SIG-M5 treated with dmso at 0.1 percent for 504 hours (cell line): ENCODE data around the gene ARHGEF38.

Source experiments
- DNase-seq: peaks from one replicate; lab custom pipeline; 2025; ENCODE audit not compliant: unreplicated experiment; lab: John Stamatoyannopoulos, UW

The ARHGEF38 gene

GRCh38 chr4:105556206-105556605 lies 3.8 kb downstream of the ARHGEF38 start:
- no peak for DNase-seq

DNA sequence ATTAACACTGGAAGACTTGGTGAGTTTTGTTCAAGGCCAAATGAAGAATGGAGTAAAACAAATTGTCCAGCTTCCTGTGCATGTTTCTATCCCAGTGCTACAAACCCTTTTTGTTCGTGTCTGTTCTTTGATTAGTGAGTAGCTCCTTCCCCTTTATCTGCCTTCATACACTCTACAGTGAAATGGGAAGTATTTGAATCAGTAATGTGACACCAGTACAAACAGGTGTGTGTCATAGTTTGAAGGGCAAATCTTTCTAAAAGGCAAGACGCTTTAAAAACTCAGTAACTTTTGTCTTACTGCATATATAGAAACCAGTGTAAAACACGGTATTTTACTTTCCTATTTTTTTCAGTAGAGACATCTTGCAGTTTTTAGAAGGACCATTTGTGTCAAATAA lies 5.9 kb downstream of the ARHGEF38 start:
- DNase-seq: no peak

- DNase-seq: no peak
These were observed 8.0 kb downstream of the ARHGEF38 start for GRCh38 chr4:105560421-105560848.

DNA sequence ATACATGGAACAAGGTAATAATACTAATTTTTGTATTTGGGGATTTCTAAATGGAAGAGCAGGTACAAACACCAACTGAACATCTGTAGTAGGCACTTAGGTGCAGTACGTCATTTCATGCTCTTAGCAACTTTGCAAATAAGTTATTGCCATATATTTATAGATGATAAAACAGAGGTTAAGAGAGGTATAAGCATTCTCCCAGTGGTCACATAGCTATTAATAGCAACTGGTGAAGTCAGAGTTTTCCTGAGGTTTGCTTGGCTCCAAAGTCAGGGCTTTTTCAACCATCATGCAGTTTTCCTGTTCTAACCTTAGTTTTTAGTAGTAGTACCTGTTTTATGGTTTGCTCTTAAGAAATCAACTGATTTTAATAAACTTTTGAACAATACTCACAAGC lies 10.9 kb downstream of the ARHGEF38 start:
- DNase-seq: no peak

DNA sequence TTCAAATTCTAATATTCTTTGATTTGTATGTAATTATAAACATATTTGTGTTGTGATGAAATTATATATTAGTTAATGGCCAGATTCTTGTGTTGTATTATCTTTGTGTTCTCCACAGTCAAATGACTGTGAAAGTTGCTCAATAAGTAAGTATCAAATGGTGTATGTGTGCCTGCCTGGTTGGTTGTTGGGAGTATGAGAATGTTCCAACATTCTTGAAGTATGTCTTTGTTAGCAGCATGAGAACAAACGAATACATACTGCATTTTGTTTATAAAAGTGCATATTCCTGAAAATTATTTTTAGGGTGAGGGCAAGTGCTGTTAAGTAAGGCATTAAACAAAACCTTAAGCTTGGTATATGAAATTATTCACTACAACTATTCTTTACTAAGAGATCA lies 16.2 kb downstream of the ARHGEF38 start:
- no peak for DNase-seq

GRCh38 chr4:105569057-105569865 lies 16.8 kb downstream of the ARHGEF38 start:
- no peak for DNase-seq

DNA sequence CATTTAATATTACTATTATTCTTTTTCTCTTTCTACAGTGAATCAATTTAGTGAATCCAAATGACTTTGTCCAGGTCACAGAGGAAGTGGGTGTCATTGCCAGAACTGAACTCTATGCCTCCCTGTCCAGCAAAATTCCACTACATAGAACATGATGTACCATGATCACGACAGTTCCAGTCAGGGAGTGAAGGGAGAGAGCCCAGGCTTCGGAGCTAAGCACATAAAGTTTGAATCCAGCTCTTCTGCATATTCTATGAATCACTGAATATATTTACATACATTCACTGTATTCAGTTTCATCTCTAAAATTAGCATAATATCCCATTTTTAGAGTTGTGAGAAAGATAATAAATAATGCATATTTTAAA lies 17.4 kb downstream of the ARHGEF38 start:
- DNase-seq: no peak

- no peak for DNase-seq
These were observed 19.9 kb downstream of the ARHGEF38 start for GRCh38 chr4:105572296-105572695.

GRCh38 chr4:105586638-105587328 lies 34.4 kb downstream of the ARHGEF38 start:
- no peak for DNase-seq

GRCh38 chr4:105587841-105588240 lies 35.4 kb downstream of the ARHGEF38 start:
- DNase-seq: no peak

- DNase-seq: no peak
These were observed 35.8 kb downstream of the ARHGEF38 start for GRCh38 chr4:105588252-105588651.

- DNase-seq: no peak
These were observed 39.2 kb downstream of the ARHGEF38 start for GRCh38 chr4:105591573-105591972.

- peak; percentile 40 for DNase-seq
These were observed 41.9 kb downstream of the ARHGEF38 start for GRCh38 chr4:105594099-105595010.

DNA sequence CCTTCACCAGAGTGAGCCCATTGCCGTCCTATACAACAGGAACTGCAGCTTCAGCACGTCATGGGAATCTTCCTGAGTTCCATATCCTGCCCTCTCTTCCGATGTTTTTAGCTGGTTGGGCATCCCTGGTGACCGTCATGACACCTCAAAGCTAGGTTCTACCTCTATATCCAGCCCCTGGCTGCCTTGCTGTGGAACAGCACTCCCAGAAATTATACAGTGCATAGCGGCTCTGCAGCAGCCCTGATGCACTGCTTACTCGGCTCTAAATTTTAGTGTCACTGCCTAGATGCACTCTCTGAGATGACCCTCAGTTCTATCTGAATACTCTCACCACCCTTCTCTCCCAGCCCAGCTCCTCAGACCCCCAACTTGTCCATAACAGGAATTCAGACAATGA lies 44.3 kb downstream of the ARHGEF38 start:
- DNase-seq: no peak

- DNase-seq: no peak
These were observed 45.6 kb downstream of the ARHGEF38 start for GRCh38 chr4:105598052-105598451.

DNA sequence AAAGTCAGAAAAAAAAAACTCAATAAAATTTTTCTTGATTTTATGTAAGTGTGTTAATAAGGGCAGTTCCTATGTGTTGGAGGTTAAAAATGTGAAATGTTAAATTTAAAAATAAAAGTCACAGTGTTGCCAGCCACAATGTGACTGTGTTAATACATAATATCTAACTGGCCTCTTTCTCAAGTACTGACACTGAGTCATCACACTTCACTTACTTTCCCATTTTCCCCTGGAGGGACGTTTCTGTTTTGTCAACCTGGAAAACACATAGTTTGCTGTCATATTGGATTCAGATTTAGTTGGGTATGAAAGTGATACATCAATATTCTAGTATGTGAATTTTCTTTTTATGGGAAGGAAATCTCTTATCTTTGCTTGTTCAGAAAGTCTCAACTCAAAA lies 46.4 kb downstream of the ARHGEF38 start:
- DNase-seq: no peak

DNA sequence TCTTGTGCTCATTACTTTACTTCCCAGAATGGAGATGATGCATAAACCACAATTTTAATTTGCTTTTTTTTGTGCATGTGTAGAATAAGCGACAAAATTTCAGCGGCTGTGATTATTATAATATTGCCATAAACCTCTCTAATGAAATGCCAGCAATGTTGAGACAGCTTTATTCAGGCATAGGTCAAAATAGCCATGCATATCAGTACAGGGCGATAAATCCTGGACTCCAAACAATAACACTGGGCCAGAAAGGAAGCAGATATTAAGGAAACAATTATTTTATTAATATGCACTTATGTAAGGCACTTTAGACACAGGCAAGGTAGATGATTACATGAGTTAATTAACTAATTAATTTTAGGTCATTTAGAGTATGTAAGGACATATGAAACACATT lies 47.1 kb downstream of the ARHGEF38 start:
- DNase-seq: no peak

DNA sequence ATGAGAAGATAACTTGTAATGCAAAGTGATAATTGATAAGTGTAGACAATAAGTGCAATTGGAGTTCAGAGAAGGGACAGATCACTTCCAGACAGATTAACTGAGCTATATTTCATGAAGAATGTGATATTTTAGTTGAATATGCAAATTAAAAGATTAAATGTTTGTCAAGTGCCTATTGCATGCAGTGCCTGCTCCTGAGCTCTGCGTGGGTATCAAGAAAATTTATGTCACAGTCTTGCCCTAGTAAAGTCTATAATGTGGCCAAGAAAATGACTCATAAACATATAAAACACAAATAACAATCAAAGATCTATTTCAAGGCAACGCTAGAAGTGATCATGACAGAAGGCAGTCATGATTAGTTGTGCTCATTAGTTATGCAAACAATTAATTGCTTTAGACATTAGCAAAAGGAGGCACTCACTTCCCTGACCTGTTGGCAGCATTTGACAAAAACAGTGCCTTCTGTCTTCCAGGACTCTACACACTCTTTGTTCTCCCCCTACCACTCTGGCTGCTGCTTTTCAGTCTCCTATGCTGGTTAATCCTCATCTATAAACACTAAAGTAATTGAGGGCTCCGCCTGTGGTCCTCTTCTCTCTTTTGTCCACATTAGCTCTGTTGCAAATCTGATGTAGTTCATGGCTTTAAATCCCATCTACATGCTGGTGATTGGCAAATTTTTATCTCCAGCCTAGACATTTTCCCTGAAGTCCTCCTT lies 47.7 kb downstream of the ARHGEF38 start:
- DNase-seq: no peak

- DNase-seq: no peak
These were observed 48.5 kb downstream of the ARHGEF38 start for GRCh38 chr4:105600951-105601350.

GRCh38 chr4:105601406-105601805 lies 49.0 kb downstream of the ARHGEF38 start:
- DNase-seq: no peak

DNA sequence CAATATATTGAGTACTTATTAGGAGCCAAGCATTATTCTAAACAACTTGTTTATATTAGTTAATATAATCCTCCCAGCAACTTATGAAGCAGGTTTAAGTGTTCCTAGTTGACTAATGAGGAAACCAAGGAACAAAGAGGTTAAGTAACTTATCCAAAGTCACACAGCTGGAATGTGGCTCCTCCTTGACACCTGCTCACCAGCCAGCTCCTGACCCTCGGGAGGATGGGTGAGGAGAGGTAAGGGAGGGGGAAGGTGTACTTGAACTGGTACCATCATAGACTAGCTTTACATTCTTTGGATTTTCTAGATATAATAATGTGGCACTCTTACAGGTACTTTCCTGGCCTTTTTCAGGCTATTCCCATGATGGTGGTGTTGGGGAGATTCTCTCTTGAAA lies 50.7 kb downstream of the ARHGEF38 start:
- no peak for DNase-seq
